ENCODE results near the gene CSGALNACT2. TPM values are rescaled to one million over a fixed set of nuclear protein-coding genes. Genes with fewer than 3 reads are reported as not detected.
A peak's percentile ranks its signal among the peaks of the same experiment; 100 is the strongest.
"Not testable (repeated sequence)": the region's sequence is repeated elsewhere in the genome, so short reads cannot be mapped to it uniquely, and the experiment has no call there.

CSGALNACT2 gene
- total RNA-seq, 1 experiment from 2014 or later, result 1.2 TPM

- no peak overlapping the region for H3K4me3 ChIP-seq (ENCODE audit: insufficient read depth, low read depth, low read length)
- H3K36me3 ChIP-seq (replicated peaks; ENCODE audit: control insufficient read depth, insufficient read depth, low read length), result no peaks in the 10 kb centered on the region
- DNase-seq, result no peak
- peaks cover 9% of the 10 kb centered on the region for H3K27me3 ChIP-seq (ENCODE audit: control insufficient read depth, insufficient read depth, low read length)
These were observed 1.8 kb upstream of the CSGALNACT2 start for GRCh38 chr10:43136432-43136831.

- H3K4me3 ChIP-seq (ENCODE audit: insufficient read depth, low read depth, low read length), result peak overlapping the region; percentile 87
- no peaks in the 10 kb centered on the region for H3K36me3 ChIP-seq (replicated peaks; ENCODE audit: control insufficient read depth, insufficient read depth, low read length)
- no peak for DNase-seq
- peaks cover 9% of the 10 kb centered on the region for H3K27me3 ChIP-seq (ENCODE audit: control insufficient read depth, insufficient read depth, low read length)
These were observed 1.1 kb upstream of the CSGALNACT2 start for GRCh38 chr10:43136995-43137716.

GRCh38 chr10:43137717-43138020, 576 bp upstream of the CSGALNACT2 start:
- peak; percentile 90 for DNase-seq
- no peaks in the 10 kb centered on the region for H3K36me3 ChIP-seq (replicated peaks; ENCODE audit: control insufficient read depth, insufficient read depth, low read length)
- H3K4me3 ChIP-seq (ENCODE audit: insufficient read depth, low read depth, low read length), result peak overlapping the region; percentile 87
- H3K27me3 ChIP-seq (ENCODE audit: control insufficient read depth, insufficient read depth, low read length), result peaks cover 9% of the 10 kb centered on the region

- H3K4me3 ChIP-seq (ENCODE audit: insufficient read depth, low read depth, low read length), result peak overlapping the region; percentile 87
- peaks cover 9% of the 10 kb centered on the region for H3K27me3 ChIP-seq (ENCODE audit: control insufficient read depth, insufficient read depth, low read length)
- DNase-seq, result peak; percentile 73
- no peaks in the 10 kb centered on the region for H3K36me3 ChIP-seq (replicated peaks; ENCODE audit: control insufficient read depth, insufficient read depth, low read length)
These were observed 554 bp downstream of the CSGALNACT2 start for GRCh38 chr10:43138757-43139241.

- no peak for DNase-seq
- H3K36me3 ChIP-seq (replicated peaks; ENCODE audit: control insufficient read depth, insufficient read depth, low read length), result no peaks in the 10 kb centered on the region
- peaks cover 9% of the 10 kb centered on the region for H3K27me3 ChIP-seq (ENCODE audit: control insufficient read depth, insufficient read depth, low read length)
- H3K4me3 ChIP-seq (ENCODE audit: insufficient read depth, low read depth, low read length), result no peak overlapping the region
These were observed 3.2 kb downstream of the CSGALNACT2 start for GRCh38 chr10:43141421-43141820.

GRCh38 chr10:43145311-43145710, 7.1 kb downstream of the CSGALNACT2 start:
- Histone ChIP-seq H3K27me3 (ENCODE audit: control insufficient read depth, insufficient read depth, low read length) (no peaks in the 10 kb centered on the region), H3K36me3 (replicated peaks; ENCODE audit: control insufficient read depth, insufficient read depth, low read length) (no peaks in the 10 kb centered on the region), H3K4me3 (ENCODE audit: insufficient read depth, low read depth, low read length) (no peak overlapping the region)
- no peak for DNase-seq

GRCh38 chr10:43145936-43146335, 7.7 kb downstream of the CSGALNACT2 start:
- not testable (repeated sequence) for DNase-seq; H3K27me3 ChIP-seq (ENCODE audit: control insufficient read depth, insufficient read depth, low read length); H3K36me3 ChIP-seq (replicated peaks; ENCODE audit: control insufficient read depth, insufficient read depth, low read length); H3K4me3 ChIP-seq (ENCODE audit: insufficient read depth, low read depth, low read length)

GRCh38 chr10:43151371-43151770, 13.1 kb downstream of the CSGALNACT2 start:
- Histone ChIP-seq H3K27me3 (ENCODE audit: control insufficient read depth, insufficient read depth, low read length) (no peaks in the 10 kb centered on the region), H3K4me3 (ENCODE audit: insufficient read depth, low read depth, low read length) (no peak overlapping the region), H3K36me3 (replicated peaks; ENCODE audit: control insufficient read depth, insufficient read depth, low read length) (no peaks in the 10 kb centered on the region)
- DNase-seq, result no peak

GRCh38 chr10:43153901-43154300, 15.7 kb downstream of the CSGALNACT2 start:
- Histone ChIP-seq H3K4me3 (ENCODE audit: insufficient read depth, low read depth, low read length) (no peak overlapping the region), H3K27me3 (ENCODE audit: control insufficient read depth, insufficient read depth, low read length) (no peaks in the 10 kb centered on the region), H3K36me3 (replicated peaks; ENCODE audit: control insufficient read depth, insufficient read depth, low read length) (no peaks in the 10 kb centered on the region)
- no peak for DNase-seq

- Histone ChIP-seq H3K27me3 (ENCODE audit: control insufficient read depth, insufficient read depth, low read length) (no peaks in the 10 kb centered on the region), H3K36me3 (replicated peaks; ENCODE audit: control insufficient read depth, insufficient read depth, low read length) (no peaks in the 10 kb centered on the region), H3K4me3 (ENCODE audit: insufficient read depth, low read depth, low read length) (no peak overlapping the region)
- DNase-seq, result no peak
These were observed 17.0 kb downstream of the CSGALNACT2 start for GRCh38 chr10:43155221-43155620.

GRCh38 chr10:43155741-43156140, 17.5 kb downstream of the CSGALNACT2 start:
- Histone ChIP-seq H3K36me3 (replicated peaks; ENCODE audit: control insufficient read depth, insufficient read depth, low read length) (no peaks in the 10 kb centered on the region), H3K4me3 (ENCODE audit: insufficient read depth, low read depth, low read length) (no peak overlapping the region), H3K27me3 (ENCODE audit: control insufficient read depth, insufficient read depth, low read length) (no peaks in the 10 kb centered on the region)
- no peak for DNase-seq

GRCh38 chr10:43156590-43157341, 18.5 kb downstream of the CSGALNACT2 start:
- no peak for DNase-seq
- Histone ChIP-seq H3K4me3 (ENCODE audit: insufficient read depth, low read depth, low read length) (no peak overlapping the region), H3K36me3 (replicated peaks; ENCODE audit: control insufficient read depth, insufficient read depth, low read length) (no peaks in the 10 kb centered on the region), H3K27me3 (ENCODE audit: control insufficient read depth, insufficient read depth, low read length) (no peaks in the 10 kb centered on the region)

- no peaks in the 10 kb centered on the region for H3K36me3 ChIP-seq (replicated peaks; ENCODE audit: control insufficient read depth, insufficient read depth, low read length)
- no peaks in the 10 kb centered on the region for H3K27me3 ChIP-seq (ENCODE audit: control insufficient read depth, insufficient read depth, low read length)
- no peak for DNase-seq
- H3K4me3 ChIP-seq (ENCODE audit: insufficient read depth, low read depth, low read length), result no peak overlapping the region
These were observed 20.4 kb downstream of the CSGALNACT2 start for GRCh38 chr10:43158636-43159035.

- no peaks in the 10 kb centered on the region for H3K36me3 ChIP-seq (replicated peaks; ENCODE audit: control insufficient read depth, insufficient read depth, low read length)
- DNase-seq, result no peak
- no peaks in the 10 kb centered on the region for H3K27me3 ChIP-seq (ENCODE audit: control insufficient read depth, insufficient read depth, low read length)
- H3K4me3 ChIP-seq (ENCODE audit: insufficient read depth, low read depth, low read length), result no peak overlapping the region
These were observed 22.0 kb downstream of the CSGALNACT2 start for GRCh38 chr10:43160046-43160920.
